ENCODE data around the gene SETBP1.

The SETBP1 gene

DNA sequence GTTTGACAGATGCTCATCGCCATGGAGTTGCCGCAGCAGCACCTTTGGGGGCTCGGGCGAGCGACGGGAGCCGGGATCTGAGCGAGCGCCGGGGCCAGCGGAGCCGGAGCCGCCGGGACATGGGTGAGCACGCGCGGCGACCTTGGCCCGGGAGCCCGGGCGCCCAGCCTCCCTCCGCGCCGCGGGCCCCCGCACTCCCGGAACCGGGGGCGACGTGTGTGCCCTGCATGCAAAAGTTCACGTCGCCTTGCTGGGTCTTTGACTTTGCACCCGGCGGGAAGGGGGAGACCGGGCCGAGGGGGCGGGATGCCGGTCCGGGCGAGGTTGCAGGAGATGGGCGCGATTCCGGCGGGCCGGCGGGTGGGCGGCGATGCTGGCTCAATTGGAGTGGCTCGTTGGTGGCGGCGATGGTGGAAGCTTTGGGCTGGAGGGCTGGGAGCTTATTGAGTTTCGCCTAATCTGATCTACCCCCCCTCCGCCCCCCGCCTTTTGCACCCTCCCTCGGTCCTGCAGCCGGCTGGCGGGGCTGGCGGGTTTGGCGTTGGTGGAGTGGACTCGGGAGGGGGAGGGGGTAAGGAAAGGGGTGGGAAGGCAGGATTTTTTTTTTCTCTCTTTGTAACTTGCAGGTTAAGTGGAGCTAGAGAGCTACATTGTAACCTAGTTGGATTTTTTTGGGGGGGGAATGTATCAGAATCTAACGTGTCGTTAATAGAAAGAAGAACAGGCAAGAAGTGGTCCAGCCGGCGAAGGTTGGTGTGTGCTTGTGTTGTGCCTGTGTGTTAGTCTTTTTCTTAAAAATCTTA is at the start of gene SETBP1:
Gene SETBP1, plus strand, starts transcription at position 616 of the 803 bp plus-strand sequence. CDS start 20,459 bp downstream, outside the sequence.
- peak; percentile 76 for DNase-seq

DNA sequence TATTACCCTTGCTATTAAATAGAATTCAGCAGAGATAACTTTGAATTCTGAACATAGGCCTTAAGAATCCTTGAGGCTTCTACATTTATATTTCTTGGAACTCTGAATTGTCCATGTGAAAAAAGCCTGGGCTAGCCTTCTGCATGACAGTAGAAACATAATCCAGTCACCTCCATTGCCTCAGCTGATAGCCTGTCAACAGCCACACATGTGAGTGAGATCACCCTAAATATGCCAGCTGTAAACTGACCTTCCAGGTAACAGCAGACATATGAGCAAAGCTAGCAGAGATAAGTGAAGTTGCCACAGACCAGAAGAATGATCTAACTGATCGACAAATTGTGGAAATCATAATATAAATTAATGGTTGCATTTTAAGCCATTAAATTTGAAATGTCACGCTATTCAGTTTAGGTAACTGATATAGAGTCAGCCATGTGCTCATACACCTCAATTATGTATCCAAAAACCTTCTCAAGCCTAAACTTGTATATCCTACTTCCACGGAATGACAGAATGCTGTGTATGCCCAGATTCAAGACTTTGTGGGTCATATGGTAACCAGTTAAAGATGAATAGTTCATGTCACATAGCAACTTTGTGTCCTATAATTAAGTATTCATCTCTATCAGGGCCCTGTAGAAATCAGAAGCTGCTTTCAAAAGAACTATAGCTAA is 48.1 kb upstream of the SETBP1 start:
- DNase-seq: no peak

DNA sequence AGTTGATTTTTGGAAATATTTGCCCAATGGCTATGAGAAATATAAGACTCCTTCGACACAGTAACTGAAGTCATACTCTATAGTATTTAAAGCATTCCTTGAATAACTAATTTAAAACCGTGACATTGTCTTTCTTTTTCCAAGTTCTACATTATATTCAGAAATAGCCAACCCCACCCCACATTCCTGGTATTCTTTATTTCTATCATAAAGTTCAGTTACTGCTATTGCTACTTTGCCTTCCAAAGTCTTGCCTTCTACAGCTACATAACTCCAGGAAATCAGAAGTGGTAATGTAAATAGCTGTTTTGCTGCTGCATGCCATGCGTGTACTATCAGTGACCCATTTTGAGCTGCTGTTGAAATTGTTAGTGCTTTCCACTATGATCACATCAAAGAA is 45.1 kb upstream of the SETBP1 start:
- DNase-seq: no peak

DNA sequence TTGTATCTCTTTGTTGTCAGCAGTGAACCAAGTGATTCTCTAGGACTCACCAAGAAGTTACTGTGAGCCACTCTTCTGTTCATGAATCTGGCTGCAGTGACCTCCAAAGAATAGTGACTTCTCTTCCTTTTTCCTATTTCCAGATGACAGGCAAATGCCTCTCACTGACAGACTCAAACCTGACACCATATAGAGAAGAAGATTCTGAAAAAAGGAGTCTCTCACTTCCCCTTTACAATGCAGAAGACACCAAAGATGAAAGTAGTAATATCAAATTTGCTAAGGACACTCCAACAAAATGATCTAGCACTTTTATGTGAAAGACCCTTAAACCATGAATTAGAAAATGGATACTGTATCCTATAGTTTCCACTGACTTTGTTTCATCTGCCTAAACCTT is 44.4 kb upstream of the SETBP1 start:
- DNase-seq: no peak

DNA sequence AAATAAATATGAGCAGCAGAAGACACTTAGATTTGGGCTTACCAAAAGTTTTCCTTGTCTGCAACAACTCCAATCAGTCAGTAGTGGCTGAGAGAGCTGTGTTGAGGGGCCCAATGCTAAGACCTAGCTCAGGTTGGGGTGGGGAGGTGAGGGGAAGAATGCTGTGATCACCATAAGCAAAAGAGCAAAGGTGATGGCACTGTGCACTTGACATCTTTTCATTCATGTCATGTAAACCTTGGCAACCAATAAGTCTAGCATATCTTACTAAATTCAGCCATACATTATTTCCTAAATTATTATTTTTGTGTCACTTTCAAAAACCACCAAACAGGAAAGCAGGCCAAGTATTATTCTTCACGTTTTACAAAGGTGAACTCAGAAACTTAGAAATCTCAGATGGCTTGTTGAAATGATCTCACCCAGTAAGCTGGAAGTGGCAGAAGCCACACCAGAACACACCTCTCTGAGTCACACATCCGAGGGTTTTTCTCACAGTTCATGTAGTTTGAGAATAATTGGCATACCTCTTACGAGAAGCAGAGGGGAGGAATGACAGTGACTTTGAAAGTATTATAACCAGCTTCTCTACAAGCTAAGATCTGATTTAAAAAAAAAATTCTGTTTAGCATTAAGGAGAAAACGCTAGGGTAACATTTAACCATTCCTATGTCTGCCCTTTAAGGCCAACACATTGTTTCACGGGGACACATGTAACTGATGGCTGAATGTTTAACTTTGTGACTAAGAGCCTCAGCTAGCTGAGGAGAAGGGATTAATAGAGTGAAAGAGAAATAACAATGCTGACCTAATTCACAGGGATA is 43.3 kb upstream of the SETBP1 start:
- DNase-seq: no peak

DNA sequence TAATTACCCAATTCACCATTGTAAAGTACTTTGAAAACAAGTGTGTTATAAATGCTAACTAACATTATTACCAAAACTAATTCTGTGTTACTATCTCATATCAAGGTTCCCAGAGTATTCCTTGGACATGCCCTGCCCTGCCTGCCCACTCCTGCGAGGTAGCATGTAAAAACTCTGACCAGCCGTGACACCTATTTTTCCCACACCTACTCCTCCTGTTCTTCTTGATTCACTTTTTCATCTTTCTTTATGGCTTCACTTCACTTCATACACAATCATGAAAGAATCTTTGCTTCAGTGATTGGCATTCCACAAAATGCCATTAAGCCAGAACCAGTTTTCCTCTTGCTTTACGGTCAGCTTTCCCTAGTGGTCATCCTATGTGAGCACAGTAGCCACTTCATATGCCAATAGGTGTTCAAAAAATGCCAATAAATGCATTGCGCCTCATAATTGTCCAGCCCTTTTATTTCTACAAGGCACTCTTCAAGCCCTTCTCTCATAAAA is 42.6 kb upstream of the SETBP1 start:
- DNase-seq: no peak

DNA sequence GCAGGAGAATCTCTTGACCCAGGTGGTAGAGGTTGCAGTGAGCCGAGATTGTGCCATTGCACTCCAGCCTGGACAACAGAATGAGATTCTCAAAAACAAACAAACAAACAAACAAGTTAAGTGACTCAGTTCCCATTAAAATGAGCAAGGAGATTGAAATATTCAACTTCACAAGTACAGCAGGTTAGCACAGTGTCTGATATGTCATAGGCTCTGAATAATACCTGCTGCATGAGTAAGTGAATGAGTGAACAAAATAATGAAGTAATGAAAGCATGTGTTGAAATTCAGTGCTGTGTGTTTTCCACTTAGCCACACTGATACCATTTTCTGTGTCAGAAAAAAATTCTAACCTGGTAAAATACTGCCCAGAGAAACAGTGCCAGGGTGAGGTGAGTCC is 41.9 kb upstream of the SETBP1 start:
- DNase-seq: no peak

DNA sequence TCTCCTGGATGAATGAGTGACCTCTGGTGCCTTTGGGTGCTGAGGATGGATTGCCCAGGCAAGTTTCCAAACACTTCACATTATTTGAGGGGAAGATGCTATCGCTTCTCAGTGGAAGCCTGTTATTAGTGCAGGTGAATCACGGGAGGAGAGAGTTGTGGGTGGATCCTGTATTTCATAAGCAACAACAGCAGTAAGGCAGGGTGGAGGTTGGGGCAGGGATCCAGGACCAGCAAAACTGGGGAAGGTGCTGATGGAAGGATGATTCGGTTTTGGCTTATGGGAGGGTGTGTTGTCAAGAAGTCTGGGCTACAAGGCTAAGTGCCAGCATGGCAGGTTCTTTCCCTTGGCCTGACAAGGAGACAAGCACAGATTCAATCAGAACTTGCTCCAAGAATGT is 37.7 kb upstream of the SETBP1 start:
- DNase-seq: no peak

DNA sequence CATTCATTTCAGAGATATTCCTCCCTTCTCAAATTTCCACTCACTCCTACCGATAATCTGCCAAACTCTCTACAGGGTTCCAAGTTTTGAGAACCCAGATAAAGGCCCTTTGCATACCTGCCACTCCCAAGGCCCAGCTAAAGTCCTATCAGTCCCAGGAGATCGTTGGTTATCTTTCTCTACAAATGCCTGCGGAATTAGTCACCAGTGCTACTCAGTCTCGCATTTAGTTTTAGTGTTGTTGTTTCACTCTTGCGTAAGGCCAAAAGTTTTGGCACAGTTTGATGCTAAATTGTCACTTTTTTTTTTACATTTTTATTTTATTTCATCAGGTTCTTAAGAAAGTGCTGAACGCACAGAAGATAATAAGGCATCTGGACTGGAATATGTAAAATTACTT is 29.2 kb upstream of the SETBP1 start:
- no peak for DNase-seq

DNA sequence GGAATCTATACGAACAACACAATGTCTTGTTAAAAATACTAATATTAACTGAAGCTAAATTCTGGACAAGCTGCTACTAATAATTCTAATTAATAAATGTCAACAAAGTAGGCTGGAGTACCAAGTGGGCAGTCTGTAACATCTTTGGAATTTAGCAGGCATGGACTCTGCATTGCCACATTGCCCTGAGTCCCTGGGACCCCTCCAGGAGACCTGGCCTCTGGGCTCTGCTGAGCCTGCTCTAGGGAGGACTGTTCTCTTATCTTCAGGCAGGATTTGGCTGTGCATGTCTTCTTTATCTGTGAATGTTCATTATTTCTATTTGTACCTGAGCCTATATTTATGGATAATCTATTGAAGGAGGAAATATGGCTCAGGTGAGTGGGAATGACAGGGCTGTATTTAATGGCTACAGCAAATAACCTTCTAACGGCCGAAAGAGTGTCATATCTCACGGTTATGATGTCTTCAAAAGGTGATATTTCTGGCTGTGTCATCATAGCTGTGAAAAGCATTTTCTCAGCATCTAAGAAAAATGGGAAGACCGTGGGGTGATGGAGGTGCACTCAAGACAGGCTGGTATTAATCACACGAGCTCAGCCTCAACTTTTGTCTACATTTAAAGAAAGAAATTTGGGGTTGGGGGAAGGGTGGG is 28.6 kb upstream of the SETBP1 start:
- DNase-seq: no peak

DNA sequence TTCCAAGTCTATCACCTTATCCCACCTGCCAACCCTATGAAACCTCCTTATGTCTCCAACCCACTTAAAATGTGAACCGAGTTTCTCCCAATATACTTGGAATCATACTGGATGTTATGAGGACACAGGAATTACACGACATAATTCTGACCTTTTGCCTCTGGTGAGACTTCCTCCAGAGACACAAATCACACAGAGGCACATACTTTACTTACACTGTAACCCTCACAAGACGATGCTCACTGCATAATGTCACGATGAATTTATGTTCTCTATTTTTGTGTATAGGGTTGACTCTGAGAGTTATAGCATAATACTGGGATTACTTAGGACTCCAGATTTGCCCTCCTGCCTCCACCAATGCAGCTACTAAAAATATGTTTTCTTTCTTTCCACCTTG is 28.0 kb upstream of the SETBP1 start:
- no peak for DNase-seq

DNA sequence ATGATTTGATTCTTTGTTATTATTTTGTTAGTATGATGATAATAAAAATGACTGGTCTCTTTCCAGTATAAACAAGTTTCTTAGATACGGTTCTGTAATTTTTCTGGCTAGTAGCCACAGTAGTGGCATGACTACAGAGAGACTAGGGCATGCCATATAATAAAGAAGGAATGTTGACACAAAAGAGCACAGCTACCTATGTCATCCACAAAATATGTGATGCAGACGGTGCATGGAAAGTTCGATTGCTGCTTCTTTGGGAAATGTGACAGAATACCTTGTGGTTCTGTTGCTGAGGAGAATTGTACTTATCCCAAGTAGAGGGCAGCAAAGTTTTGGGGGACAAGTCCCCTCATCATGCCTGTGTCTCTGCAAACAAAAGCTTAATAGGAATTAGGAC is 26.1 kb upstream of the SETBP1 start:
- no peak for DNase-seq

DNA sequence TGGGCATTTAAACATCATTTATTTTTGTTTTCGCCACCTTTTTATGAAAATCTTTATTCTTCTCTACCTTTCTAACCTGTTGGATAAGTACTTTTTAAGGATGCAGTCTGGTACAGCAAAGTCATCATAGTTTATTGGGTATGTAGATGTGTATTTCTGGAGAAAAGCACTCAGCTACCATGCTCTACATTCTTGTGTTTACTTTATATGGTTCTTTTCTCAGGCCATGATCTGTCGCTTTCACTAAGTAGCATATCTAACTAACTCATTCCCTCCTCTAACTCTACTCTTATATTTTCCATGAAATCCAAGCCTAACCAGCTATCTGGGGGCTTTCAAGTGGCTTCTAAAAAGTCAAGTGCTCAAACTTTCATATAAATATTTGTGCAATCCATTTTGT is 25.3 kb upstream of the SETBP1 start:
- DNase-seq: no peak

DNA sequence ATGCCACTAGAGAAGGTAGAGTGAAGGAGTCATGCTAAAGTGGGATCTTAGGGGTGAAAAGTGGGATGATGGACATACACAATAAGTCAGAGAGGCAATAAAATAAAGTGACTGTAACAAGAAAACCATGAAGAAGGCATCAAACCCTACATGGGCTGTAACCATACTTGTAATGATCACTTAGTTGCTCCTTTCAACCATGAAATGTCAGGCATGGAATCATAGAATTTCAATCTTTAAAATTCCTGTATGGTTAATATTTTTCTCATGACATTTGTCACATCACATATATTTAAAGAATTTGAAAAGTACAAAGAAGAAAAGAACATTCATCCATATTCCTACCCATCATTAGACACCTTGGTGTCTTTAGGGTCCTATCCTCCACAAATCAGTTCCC is 20.9 kb upstream of the SETBP1 start:
- DNase-seq: no peak

DNA sequence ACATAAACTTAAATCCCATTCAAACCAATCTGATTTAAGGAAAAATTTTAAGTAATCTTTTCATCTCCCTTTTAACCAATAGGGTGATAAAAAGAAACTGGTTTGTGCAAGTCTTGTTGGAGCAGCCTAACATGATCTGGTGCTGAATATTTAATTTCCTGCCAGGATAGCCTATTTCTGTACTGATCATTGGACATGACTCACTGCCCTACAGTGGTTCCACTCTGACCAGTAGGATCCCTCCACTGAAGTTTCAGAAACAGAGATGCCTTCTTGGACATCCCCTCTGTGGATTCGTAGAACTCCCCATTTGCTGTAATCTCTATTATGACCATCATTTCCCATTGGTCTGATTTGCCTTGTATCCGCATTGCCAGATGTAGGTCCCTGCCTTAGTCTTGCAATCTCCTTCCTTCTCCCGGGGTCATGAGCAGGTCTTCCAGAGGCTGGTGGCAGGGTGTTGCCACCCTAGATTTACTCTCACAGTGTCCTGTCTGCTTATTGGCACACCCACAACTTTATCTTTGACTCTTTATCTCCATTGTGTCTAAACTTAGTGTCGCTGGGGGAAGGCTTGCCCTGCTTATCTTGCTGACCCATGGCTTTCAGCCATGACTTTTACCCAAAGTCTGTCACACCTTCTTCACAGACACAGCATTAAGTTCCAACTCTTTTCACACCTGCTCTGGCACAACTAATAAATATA is 12.3 kb upstream of the SETBP1 start:
- no peak for DNase-seq

DNA sequence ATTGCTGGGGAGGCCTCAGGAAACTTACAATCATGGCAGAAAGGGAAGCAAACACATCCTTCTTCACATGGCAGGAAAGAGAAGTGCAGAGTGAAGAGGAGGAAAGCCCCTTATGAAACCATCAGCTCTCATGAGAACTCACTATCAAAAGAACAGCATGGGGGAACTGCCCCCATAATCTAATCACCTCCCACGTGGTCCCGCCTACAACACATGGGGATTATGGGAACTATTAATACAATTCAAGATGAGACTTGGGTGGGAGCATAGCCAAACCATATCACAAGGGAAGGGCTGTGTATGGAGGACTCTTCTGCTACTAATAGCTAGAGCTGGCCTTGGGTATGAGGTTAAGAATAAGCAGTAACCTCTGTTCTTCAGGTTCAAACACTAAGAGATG is 8.8 kb upstream of the SETBP1 start:
- DNase-seq: no peak

DNA sequence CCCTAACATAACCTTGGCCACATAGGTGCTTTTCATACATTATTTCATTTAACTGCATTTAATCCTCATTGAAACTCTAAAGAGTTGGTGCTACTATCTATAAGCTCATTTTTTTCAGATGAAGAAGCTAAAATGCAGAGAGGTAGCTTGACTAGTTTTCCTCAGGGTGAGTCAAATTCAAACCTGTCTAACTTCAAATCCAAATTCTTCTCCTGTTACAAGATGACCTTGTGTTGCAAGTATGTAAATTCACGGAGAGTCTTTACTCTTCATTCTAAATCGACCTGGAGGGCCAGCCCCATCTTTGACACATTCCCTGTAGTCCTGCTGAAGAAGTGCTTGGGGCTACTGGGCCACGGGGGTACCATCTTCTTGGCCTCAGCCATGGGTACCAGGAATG is 8.2 kb upstream of the SETBP1 start:
- no peak for DNase-seq

DNA sequence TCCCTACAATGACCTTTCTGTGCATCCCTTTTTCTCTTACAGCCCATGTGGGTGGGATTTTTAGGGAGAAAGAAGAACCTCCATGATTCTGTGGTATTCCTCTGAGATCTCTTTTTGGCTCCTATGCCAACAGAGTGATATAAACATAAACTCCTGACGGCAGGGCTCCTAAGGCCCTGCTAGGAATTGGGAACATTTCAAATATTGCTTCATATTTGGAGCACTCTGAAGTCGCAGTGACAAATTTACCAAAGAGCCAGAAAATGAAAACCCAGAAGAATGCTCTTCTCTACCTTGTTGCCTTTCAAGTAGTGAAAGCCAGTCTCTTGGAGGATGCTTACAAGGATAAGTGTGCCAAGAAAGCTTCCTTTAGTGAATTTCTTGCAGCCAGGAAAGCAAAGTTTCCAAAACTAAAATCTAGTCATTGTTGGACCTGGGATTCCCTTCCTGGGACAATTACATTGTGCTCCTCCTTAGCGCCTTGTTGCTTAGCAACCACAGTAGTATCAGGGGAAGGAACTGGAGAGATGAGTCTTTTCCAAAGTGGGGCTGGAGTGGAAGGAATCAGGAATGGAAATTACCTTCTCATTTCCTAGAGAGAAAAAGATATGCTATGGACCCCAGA is 7.3 kb upstream of the SETBP1 start:
- no peak for DNase-seq

DNA sequence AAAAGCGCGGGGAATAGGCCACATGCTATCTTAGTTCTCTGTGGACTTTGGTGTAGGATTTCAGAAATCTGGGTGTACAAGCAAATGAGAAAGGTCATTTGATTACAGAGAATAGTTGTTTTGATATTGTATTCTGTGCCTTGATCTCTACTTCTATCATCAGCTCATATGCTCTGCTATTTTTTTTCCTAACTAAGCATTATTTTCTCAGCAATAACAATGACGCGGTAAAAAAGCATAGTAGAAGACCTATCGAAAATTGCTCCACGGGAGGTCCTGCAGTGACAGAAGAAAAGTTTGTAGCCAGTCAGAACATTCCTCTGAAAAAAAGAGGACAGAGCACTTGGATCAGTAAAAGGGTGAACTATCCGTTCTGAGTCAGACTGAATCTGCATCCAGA is 2.8 kb upstream of the SETBP1 start:
- no peak for DNase-seq

DNA sequence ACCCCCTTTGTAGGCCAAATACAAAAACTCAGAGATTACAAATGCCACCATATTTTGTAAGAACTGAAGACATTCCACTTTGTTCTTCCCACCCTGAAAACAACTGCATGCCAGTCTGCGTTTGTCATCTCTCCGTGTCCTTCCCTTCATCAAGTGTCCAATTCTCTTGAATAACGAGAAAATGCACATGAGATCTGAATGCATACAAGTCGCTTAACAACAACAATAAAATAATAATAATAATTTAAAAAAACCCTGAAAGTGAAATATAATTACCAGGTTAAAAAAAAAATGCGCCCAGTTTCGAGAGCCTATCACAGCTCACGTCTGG is 2.0 kb upstream of the SETBP1 start:
- DNase-seq: no peak

DNA sequence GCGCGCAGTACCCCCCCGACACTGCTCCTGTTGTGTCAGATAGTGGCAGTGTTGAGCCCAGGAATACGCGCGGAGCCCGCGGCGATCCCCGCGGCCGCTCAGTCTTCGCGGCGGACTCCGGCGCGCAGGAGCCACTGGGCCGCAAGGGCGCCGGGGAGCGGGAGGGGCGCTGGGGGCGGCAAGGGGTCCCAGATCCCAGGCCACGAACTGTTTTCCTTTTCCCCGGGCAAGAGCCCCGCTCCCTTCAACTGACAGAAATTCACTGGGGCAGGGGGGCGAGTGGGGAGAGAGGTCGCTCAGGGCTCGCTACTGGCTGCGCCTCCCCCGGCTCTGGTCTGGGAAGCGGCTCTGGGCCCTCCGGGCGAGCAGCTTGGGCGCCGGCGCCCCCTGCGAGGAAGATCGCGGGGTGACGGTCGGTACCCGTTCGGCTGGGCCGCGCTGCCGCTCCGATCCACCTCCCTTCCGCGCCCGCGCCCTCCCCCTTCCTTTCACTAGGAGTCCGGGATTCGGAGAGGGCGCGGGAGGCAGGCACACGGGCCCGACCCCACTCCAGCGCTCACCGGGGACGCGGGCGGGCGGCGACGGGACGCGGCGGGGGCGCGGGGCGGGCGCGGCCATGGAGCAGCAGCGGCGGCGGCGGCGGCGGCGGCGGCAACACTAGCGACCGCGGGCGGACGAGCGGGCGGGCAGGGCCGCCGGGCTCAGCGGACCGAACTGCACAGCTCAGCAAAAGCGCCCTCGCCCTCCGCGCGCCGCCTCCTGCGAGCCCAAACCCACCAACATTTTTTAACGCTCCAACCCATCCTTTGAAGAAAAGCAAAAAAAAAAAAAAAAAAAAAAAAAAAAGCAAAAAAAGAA is 1.4 kb upstream of the SETBP1 start:
- peak; percentile 88 for DNase-seq

Data from NCI-H345 (cell line).